Neural cell (in vitro differentiated cells): ENCODE measurements around the gene ZNRF4.

Source experiments
- MXI1 ChIP-seq: fragments of 450-650 bp; conservative IDR thresholded peaks from 2 replicates; pipeline ENCODE4 v1.6.1; 2014; ENCODE audit warnings: antibody characterized with exemption, mild to moderate bottlenecking; ENCODE audit not compliant: poor library complexity, severe bottlenecking
- POLR2AphosphoS5 ChIP-seq: IDR thresholded peaks from 2 replicates; pipeline ENCODE4 v1.6.1; 2012
- RAD21 ChIP-seq: fragments of 450-650 bp; conservative IDR thresholded peaks from 2 replicates; pipeline ENCODE4 v1.6.1; 2014; ENCODE audit warnings: antibody characterized with exemption, mild to moderate bottlenecking, moderate library complexity
- TF ChIP-seq, protein P1 (sequence below): fragments of 450-650 bp; IDR thresholded peaks from 2 replicates; pipeline ENCODE4 v1.5.1; 2014; ENCODE audit warnings: antibody characterized with exemption, mild to moderate bottlenecking, moderate library complexity; ENCODE audit not compliant: poor library complexity, severe bottlenecking

- TF ChIP-seq, protein P1, sequence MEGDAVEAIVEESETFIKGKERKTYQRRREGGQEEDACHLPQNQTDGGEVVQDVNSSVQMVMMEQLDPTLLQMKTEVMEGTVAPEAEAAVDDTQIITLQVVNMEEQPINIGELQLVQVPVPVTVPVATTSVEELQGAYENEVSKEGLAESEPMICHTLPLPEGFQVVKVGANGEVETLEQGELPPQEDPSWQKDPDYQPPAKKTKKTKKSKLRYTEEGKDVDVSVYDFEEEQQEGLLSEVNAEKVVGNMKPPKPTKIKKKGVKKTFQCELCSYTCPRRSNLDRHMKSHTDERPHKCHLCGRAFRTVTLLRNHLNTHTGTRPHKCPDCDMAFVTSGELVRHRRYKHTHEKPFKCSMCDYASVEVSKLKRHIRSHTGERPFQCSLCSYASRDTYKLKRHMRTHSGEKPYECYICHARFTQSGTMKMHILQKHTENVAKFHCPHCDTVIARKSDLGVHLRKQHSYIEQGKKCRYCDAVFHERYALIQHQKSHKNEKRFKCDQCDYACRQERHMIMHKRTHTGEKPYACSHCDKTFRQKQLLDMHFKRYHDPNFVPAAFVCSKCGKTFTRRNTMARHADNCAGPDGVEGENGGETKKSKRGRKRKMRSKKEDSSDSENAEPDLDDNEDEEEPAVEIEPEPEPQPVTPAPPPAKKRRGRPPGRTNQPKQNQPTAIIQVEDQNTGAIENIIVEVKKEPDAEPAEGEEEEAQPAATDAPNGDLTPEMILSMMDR: no peak
- TF ChIP-seq MXI1 (no peak), RAD21 (no peak), POLR2AphosphoS5 (no peak)
Observed at GRCh38 chr19:5450482-5451126, 4.6 kb upstream of the ZNRF4 start.
